MM.1S (cell line): ENCODE measurements around the gene SMYD4.

Experiments used
- DNase-seq: peaks from one replicate; pipeline ENCODE4 v3.0.0-alpha.2; 2015
- H2AFZ ChIP-seq: fragments of 300-600 bp; sonication (generic); 2 replicates; pipeline ENCODE4 v1.6.0; 2016; ENCODE audit warnings: antibody characterized with exemption, low read length
- H3F3A ChIP-seq: fragments of 300-600 bp; sonication (generic); 2 replicates; pipeline ENCODE4 v1.6.1; 2016; ENCODE audit warnings: mild to moderate bottlenecking, antibody characterized with exemption, low read length, moderate library complexity, mixed read lengths; ENCODE audit not compliant: insufficient read depth
- H3K27ac ChIP-seq: fragments of 300-600 bp; sonication (generic); 2 replicates; pipeline ENCODE4 v1.5.1; 2016; ENCODE audit warnings: mild to moderate bottlenecking, low read length
- H3K27me3 ChIP-seq: fragments of 300-600 bp; sonication (generic); replicated peaks from 2 replicates; pipeline ENCODE4 v1.6.0; 2016; ENCODE audit warnings: low read length; ENCODE audit not compliant: insufficient read depth
- H3K36me3 ChIP-seq: fragments of 300-600 bp; sonication (generic); replicated peaks from 2 replicates; pipeline ENCODE4 v1.6.1; 2016; ENCODE audit warnings: mild to moderate bottlenecking, low read length, mixed read lengths; ENCODE audit not compliant: insufficient read depth
- H3K4me1 ChIP-seq: fragments of 300-600 bp; sonication (generic); 2 replicates; pipeline ENCODE4 v1.6.1; 2016; ENCODE audit warnings: low read length, mixed read lengths
- H3K4me2 ChIP-seq: fragments of 300-600 bp; sonication (generic); 2 replicates; pipeline ENCODE4 v1.6.0; 2016; ENCODE audit warnings: low read depth, low read length
- H3K4me3 ChIP-seq: fragments of 300-600 bp; sonication (generic); 2 replicates; pipeline ENCODE4 v1.5.1; 2016; ENCODE audit warnings: low read length, mixed read lengths
- H3K79me2 ChIP-seq: fragments of 300-600 bp; sonication (generic); 2 replicates; pipeline ENCODE4 v1.6.1; 2016; ENCODE audit warnings: mixed run types, low read length, mixed read lengths
- H3K9ac ChIP-seq: fragments of 300-600 bp; sonication (generic); 2 replicates; pipeline ENCODE4 v1.6.1; 2016; ENCODE audit warnings: low read length, mixed read lengths
- H3K9me2 ChIP-seq: fragments of 300-600 bp; sonication (generic); replicated peaks from 2 replicates; pipeline ENCODE4 v1.6.1; 2016; ENCODE audit warnings: mild to moderate bottlenecking, low read length, mixed read lengths; ENCODE audit not compliant: insufficient read depth
- H3K9me3 ChIP-seq: fragments of 300-600 bp; sonication (generic); replicated peaks from 2 replicates; pipeline ENCODE4 v1.6.1; 2016; ENCODE audit warnings: mild to moderate bottlenecking, low read length, mixed read lengths; ENCODE audit not compliant: insufficient read depth
- H4K20me1 ChIP-seq: fragments of 300-600 bp; sonication (generic); 2 replicates; pipeline ENCODE4 v1.6.1; 2016; ENCODE audit warnings: mild to moderate bottlenecking, low read length, moderate library complexity, mixed read lengths; ENCODE audit not compliant: insufficient read depth
- CTCF ChIP-seq: fragments of 300-600 bp; sonication (generic); IDR thresholded peaks from 2 replicates; pipeline ENCODE4 v1.5.1; 2016; ENCODE audit warnings: antibody characterized with exemption, low read length, mixed read lengths
- EZH2 ChIP-seq: fragments of 300-600 bp; sonication (generic); optimal IDR thresholded peaks from 2 replicates; pipeline ENCODE3; 2017; ENCODE audit warnings: low read depth, mild to moderate bottlenecking, antibody characterized with exemption, low read length, mixed read lengths
- EZH2phosphoT487 ChIP-seq: fragments of 300-600 bp; sonication (generic); IDR thresholded peaks from 2 replicates; pipeline ENCODE4 v1.6.1; 2018; ENCODE audit warnings: antibody characterized with exemption, low read length

Gene SMYD4

DNA sequence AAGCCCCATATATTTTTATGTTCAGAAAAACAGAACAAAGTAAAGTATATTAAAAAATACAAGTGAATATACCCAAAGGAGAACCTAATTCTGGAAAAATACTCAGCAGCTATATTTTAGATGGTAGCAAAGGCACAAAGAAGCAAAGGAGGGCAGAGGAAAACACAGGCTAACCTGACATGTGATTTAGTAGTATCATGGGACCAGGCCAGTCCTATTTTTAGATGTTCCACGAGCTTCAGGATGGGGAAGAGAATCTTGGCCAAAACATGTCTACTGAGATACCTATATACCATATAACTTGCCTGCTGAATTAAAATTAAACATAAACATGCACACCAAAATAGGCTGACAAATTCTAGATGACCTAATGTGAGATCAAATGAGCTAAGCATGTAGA is 32.9 kb downstream of the SMYD4 start:
- Histone ChIP-seq H3K27me3 (no peaks in the 10 kb centered on the region), H3K4me2 (no peak overlapping the region), H3F3A (no peaks in the 10 kb centered on the region), H4K20me1 (no peaks in the 10 kb centered on the region), H3K4me1 (no peaks in the 10 kb centered on the region), H3K79me2 (no peaks in the 10 kb centered on the region), H2AFZ (no peak overlapping the region), H3K9ac (no peak overlapping the region), H3K9me3 (no peaks in the 10 kb centered on the region), H3K9me2 (no peaks in the 10 kb centered on the region), H3K4me3 (no peak overlapping the region), H3K27ac (no peak overlapping the region), H3K36me3 (no peaks in the 10 kb centered on the region)
- TF ChIP-seq EZH2, result no peak
- TF ChIP-seq CTCF, result no peak
- TF ChIP-seq EZH2phosphoT487, result no peak
- no peak for DNase-seq

GRCh38 chr17:1793447-1793806 is 36.3 kb downstream of the SMYD4 start:
- H3K27ac ChIP-seq, result no peak overlapping the region
- H3F3A ChIP-seq, result no peaks in the 10 kb centered on the region
- H3K9ac ChIP-seq, result no peak overlapping the region
- no peak for DNase-seq
- H3K36me3 ChIP-seq, result no peaks in the 10 kb centered on the region
- H4K20me1 ChIP-seq, result no peaks in the 10 kb centered on the region
- H2AFZ ChIP-seq, result no peak overlapping the region
- H3K4me2 ChIP-seq, result no peak overlapping the region
- no peaks in the 10 kb centered on the region for H3K79me2 ChIP-seq
- H3K9me3 ChIP-seq, result no peaks in the 10 kb centered on the region
- H3K4me1 ChIP-seq, result no peaks in the 10 kb centered on the region
- H3K9me2 ChIP-seq, result no peaks in the 10 kb centered on the region
- H3K27me3 ChIP-seq, result no peaks in the 10 kb centered on the region
- no peak overlapping the region for H3K4me3 ChIP-seq
- no peak for TF ChIP-seq EZH2
- TF ChIP-seq EZH2phosphoT487, result no peak
- TF ChIP-seq CTCF, result no peak

GRCh38 chr17:1792495-1793446 is 36.9 kb downstream of the SMYD4 start:
- no peak overlapping the region for H3K9ac ChIP-seq
- H3K4me2 ChIP-seq, result no peak overlapping the region
- no peak overlapping the region for H3K27ac ChIP-seq
- no peaks in the 10 kb centered on the region for H3K36me3 ChIP-seq
- no peaks in the 10 kb centered on the region for H3K27me3 ChIP-seq
- TF ChIP-seq CTCF, result no peak
- no peak overlapping the region for H2AFZ ChIP-seq
- no peaks in the 10 kb centered on the region for H3K9me3 ChIP-seq
- H4K20me1 ChIP-seq, result no peaks in the 10 kb centered on the region
- DNase-seq, result no peak
- H3K4me3 ChIP-seq, result no peak overlapping the region
- no peaks in the 10 kb centered on the region for H3K4me1 ChIP-seq
- H3K79me2 ChIP-seq, result no peaks in the 10 kb centered on the region
- no peaks in the 10 kb centered on the region for H3F3A ChIP-seq
- H3K9me2 ChIP-seq, result no peaks in the 10 kb centered on the region
